SK-N-SH (cell line): ENCODE results near the gene ANKRD39. TPM values are rescaled to one million over a fixed set of nuclear protein-coding genes. Genes with fewer than 3 reads are reported as not detected.

Experiments
- CTCF ChIA-PET: fragments of 300-600, 350-600 bp; formaldehyde crosslinking; extraction: SDS; loops from one replicate; lab custom pipeline; 2021; lab: Yijun Ruan, JAX
- POLR2A ChIA-PET: fragments of 350-600 bp; sonication (Branson Sonifier 250); formaldehyde crosslinking; extraction: SDS; loops from one replicate; lab custom pipeline; 2020; ENCODE audit warnings: antibody characterized with exemption, inconsistent platforms; lab: Yijun Ruan, JAX
- DNase-seq: peaks from one replicate; pipeline ENCODE4 v3.0.0; 2012
- H2AFZ ChIP-seq: fragments of 200-600 bp; sonication (generic); 2 replicates; pipeline ENCODE4 v1.8.1; 2016; ENCODE audit warnings: antibody characterized with exemption, mild to moderate bottlenecking, low read depth
- H3F3A ChIP-seq: fragments of 200-600 bp; sonication (generic); replicated peaks from 2 replicates; pipeline ENCODE3; 2016; ENCODE audit warnings: antibody characterized with exemption, mild to moderate bottlenecking; ENCODE audit not compliant: insufficient read depth
- H3K27ac ChIP-seq, 2 experiments: fragments of 200-500 bp in 1 of 2; fragments of 200-600 bp in 1 of 2; sonication (Bioruptor generic) in 1 of 2; sonication (generic), shearing (Covaris generic) in 1 of 2; 2 replicates each; pipeline versions ENCODE4 v1.5.1 to v1.6.1; 2014 to 2016; ENCODE audit warnings: low read depth in 2 of 2, inconsistent platforms in 1 of 2, low read length in 1 of 2, mild to moderate bottlenecking in 1 of 2, mixed read lengths in 1 of 2
- H3K27me3 ChIP-seq: fragments of 200-600 bp; sonication (generic), shearing (Covaris generic); 2 replicates; pipeline ENCODE4 v1.6.1; 2016; ENCODE audit warnings: mixed run types; ENCODE audit not compliant: insufficient read depth
- H3K36me3 ChIP-seq, 2 experiments: fragments of 200-500 bp in 1 of 2; fragments of 200-600 bp in 1 of 2; sonication (Bioruptor generic) in 1 of 2; sonication (generic) in 1 of 2; replicated peaks in 1 of 2; 2 replicates each; pipeline versions ENCODE3 to v1.5.1; 2014 to 2016; ENCODE audit warnings: low read length in 1 of 2, mild to moderate bottlenecking in 1 of 2; ENCODE audit not compliant: insufficient read depth in 2 of 2, control insufficient read depth in 1 of 2
- H3K4me1 ChIP-seq, 2 experiments: fragments of 200-500 bp in 1 of 2; fragments of 200-600 bp in 1 of 2; sonication (Bioruptor generic) in 1 of 2; sonication (generic), shearing (Covaris generic) in 1 of 2; 2 replicates each; pipeline versions ENCODE4 v1.5.1 to v1.6.1; 2014 to 2016; ENCODE audit warnings: low read depth in 1 of 2, low read length in 1 of 2, mixed run types in 1 of 2; ENCODE audit not compliant: insufficient read depth in 2 of 2, control insufficient read depth in 1 of 2
- H3K4me2 ChIP-seq: fragments of 200-600 bp; sonication (generic), shearing (Covaris generic); 2 replicates; pipeline ENCODE4 v1.6.1; 2017; ENCODE audit warnings: mixed run types
- H3K4me3 ChIP-seq, 2 experiments: fragments of 200-500 bp in 1 of 2; fragments of 200-600 bp in 1 of 2; sonication (Bioruptor generic) in 1 of 2; sonication (generic), shearing (Covaris generic) in 1 of 2; 2 replicates each; pipeline versions ENCODE4 v1.5.1 to v1.8.1; 2014 to 2016; ENCODE audit warnings: low read depth in 2 of 2, inconsistent platforms in 1 of 2, low read length in 1 of 2, mild to moderate bottlenecking in 1 of 2, mixed read lengths in 1 of 2, moderate library complexity in 1 of 2
- H3K79me2 ChIP-seq: fragments of 200-600 bp; sonication (generic); 2 replicates; pipeline ENCODE4 v1.8.1; 2017; ENCODE audit warnings: mild to moderate bottlenecking; ENCODE audit not compliant: insufficient read depth
- H3K9ac ChIP-seq: fragments of 200-600 bp; sonication (generic); 2 replicates; pipeline ENCODE4 v1.6.1; 2017; ENCODE audit warnings: mixed run types
- H3K9me2 ChIP-seq: fragments of 200-600 bp; sonication (generic); 2 replicates; pipeline ENCODE4 v1.6.1; 2017; ENCODE audit warnings: mixed run types
- H3K9me3 ChIP-seq: fragments of 200-600 bp; sonication (generic); 2 replicates; pipeline ENCODE4 v1.6.1; 2017; ENCODE audit warnings: mixed run types, mild to moderate bottlenecking, moderate library complexity
- H4K20me1 ChIP-seq: fragments of 200-600 bp; sonication (generic); 2 replicates; pipeline ENCODE4 v1.6.1; 2017; ENCODE audit warnings: mild to moderate bottlenecking, mixed run types; ENCODE audit not compliant: insufficient read depth
- CHD2 ChIP-seq: fragments of 150-350 bp; IDR thresholded peaks from 2 replicates; pipeline ENCODE4 v1.6.1; 2018; ENCODE audit warnings: low read length; ENCODE audit not compliant: partially characterized antibody
- FOSL2 ChIP-seq: IDR thresholded peaks from 2 replicates; pipeline ENCODE4 v1.4.0; 2012; ENCODE audit warnings: low read depth, mild to moderate bottlenecking, moderate library complexity, borderline replicate concordance
- FOXM1 ChIP-seq: IDR thresholded peaks from 2 replicates; pipeline ENCODE4 v1.4.0; 2012; ENCODE audit warnings: low read depth, mild to moderate bottlenecking
- GABPA ChIP-seq: IDR thresholded peaks from 2 replicates; pipeline ENCODE4 v1.4.0; 2012; ENCODE audit warnings: low read depth, mild to moderate bottlenecking
- GATA2 ChIP-seq: sonication (generic); formaldehyde crosslinking; IDR thresholded peaks from 2 replicates; pipeline ENCODE4 v1.5.0; 2020; ENCODE audit warnings: mild to moderate bottlenecking, missing genetic modification reagents
- JUND ChIP-seq: IDR thresholded peaks from 2 replicates; pipeline ENCODE4 v1.4.0; 2012
- NFIC ChIP-seq: IDR thresholded peaks from 2 replicates; pipeline ENCODE4 v1.4.0; 2012; ENCODE audit warnings: borderline replicate concordance
- RCOR1 ChIP-seq: fragments of 150-350 bp; IDR thresholded peaks from 2 replicates; pipeline ENCODE4 v1.6.1; 2017; ENCODE audit warnings: antibody characterized with exemption, low read length
- RFX5 ChIP-seq: IDR thresholded peaks from 2 replicates; pipeline ENCODE4 v1.6.1; 2012; ENCODE audit warnings: mild to moderate bottlenecking, improper control_type of control experiment, low read length
- RXRA ChIP-seq: IDR thresholded peaks from 2 replicates; pipeline ENCODE4 v1.4.0; 2012; ENCODE audit warnings: low read depth, mild to moderate bottlenecking, borderline replicate concordance
- SIN3A ChIP-seq: IDR thresholded peaks from 2 replicates; pipeline ENCODE4 v1.6.1; 2012; ENCODE audit warnings: low read depth, mild to moderate bottlenecking, low read length, moderate library complexity, borderline replicate concordance
- TCF12 ChIP-seq: IDR thresholded peaks from 2 replicates; pipeline ENCODE4 v1.4.0; 2012
- WGBS: methylation state at CpG from one replicate; pipeline ENCODE4 v1.1.6; 2017; ENCODE audit warnings: low lambda C conversion rate; 5-methylcytosine and 5-hydroxymethylcytosine counted together
- polyA plus RNA-seq, 3 experiments: library from polyadenylated mRNA; depleted of rRNA; stranded (reverse); fragments of >200 nt; gene quantifications; 2 replicates each; pipeline ENCODE4 v1.2.3, GENCODE V29; 2012
- TF ChIP-seq, protein P1 (sequence below): IDR thresholded peaks from 2 replicates; pipeline ENCODE4; 2012
- TF ChIP-seq, protein P2 (sequence below): fragments of 150-350 bp; IDR thresholded peaks from 2 replicates; pipeline ENCODE4 v1.6.1; 2016; ENCODE audit warnings: mild to moderate bottlenecking, low read depth, low read length
- TF ChIP-seq, protein P3 (sequence below): fragments of 200-600 bp; sonication (generic); IDR thresholded peaks from 2 replicates; pipeline ENCODE4 v1.6.1; 2017; ENCODE audit warnings: antibody characterized with exemption, mild to moderate bottlenecking, moderate library complexity
- TF ChIP-seq, protein P4 (sequence below): IDR thresholded peaks from 2 replicates; pipeline ENCODE4 v1.4.0; 2012; ENCODE audit warnings: low read depth, borderline replicate concordance
- TF ChIP-seq, protein P5 (sequence below): IDR thresholded peaks from 2 replicates; pipeline ENCODE4 v1.4.0; 2012; ENCODE audit warnings: low read depth

ANKRD39 gene
- polyA plus RNA-seq, 1 of the 3 experiments (the other 2 are of a cell fraction) = 11.8 TPM

DNA sequence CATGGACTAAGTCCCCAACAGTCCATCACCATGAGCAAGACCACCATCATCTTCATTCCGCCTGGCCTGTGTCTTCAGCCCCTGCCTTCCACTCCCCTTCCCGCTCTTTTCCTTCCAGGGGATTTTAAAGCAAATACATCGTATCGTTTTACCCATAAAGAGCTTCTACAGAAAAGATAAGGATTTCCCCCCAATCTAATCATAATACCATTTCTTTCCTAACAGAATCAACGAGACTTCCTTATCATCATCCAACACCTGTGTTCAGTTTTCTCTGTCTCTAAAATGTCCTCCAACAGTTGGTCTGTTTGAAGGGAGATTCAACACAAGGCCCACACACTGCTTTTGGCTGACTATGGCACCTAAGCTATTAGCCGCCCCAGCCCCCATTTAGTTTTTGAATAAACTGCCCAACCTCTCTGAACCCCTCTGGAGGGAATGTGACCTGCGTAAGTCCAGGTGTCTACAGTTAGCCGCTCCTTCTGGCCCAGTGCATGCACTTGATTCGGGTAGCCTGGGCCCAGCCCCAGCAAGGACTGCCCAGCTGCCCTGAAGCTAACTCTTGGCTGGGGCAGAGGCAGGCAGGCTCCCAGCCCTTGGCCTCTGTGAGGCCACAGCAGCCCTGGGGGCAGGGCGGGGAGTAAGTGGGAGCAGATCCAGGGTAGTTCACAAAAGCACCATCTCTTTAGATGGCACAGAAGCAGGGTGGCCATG lies 37.4 kb upstream of the ANKRD39 start:
- H3K36me3 ChIP-seq = no peaks in the 10 kb centered on the region
- H3F3A ChIP-seq = no peaks in the 10 kb centered on the region
- no peak overlapping the region for H3K4me2 ChIP-seq
- no peak overlapping the region for H3K4me3 ChIP-seq
- H3K27ac ChIP-seq = no peak overlapping the region
- no peaks in the 10 kb centered on the region for H3K9me2 ChIP-seq
- no peak overlapping the region for H2AFZ ChIP-seq
- H3K27me3 ChIP-seq = no peaks in the 10 kb centered on the region
- TF ChIP-seq FOSL2 = no peak
- TF ChIP-seq, protein P1, sequence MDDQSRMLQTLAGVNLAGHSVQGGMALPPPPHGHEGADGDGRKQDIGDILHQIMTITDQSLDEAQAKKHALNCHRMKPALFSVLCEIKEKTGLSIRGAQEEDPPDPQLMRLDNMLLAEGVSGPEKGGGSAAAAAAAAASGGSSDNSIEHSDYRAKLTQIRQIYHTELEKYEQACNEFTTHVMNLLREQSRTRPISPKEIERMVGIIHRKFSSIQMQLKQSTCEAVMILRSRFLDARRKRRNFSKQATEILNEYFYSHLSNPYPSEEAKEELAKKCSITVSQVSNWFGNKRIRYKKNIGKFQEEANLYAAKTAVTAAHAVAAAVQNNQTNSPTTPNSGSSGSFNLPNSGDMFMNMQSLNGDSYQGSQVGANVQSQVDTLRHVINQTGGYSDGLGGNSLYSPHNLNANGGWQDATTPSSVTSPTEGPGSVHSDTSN = no peak
- no peak for TF ChIP-seq TCF12
- TF ChIP-seq, protein P2, sequence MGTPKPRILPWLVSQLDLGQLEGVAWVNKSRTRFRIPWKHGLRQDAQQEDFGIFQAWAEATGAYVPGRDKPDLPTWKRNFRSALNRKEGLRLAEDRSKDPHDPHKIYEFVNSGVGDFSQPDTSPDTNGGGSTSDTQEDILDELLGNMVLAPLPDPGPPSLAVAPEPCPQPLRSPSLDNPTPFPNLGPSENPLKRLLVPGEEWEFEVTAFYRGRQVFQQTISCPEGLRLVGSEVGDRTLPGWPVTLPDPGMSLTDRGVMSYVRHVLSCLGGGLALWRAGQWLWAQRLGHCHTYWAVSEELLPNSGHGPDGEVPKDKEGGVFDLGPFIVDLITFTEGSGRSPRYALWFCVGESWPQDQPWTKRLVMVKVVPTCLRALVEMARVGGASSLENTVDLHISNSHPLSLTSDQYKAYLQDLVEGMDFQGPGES = no peak
- TF ChIP-seq FOXM1 = no peak
- no peak for TF ChIP-seq SIN3A
- no peak for TF ChIP-seq CHD2
- TF ChIP-seq, protein P3, sequence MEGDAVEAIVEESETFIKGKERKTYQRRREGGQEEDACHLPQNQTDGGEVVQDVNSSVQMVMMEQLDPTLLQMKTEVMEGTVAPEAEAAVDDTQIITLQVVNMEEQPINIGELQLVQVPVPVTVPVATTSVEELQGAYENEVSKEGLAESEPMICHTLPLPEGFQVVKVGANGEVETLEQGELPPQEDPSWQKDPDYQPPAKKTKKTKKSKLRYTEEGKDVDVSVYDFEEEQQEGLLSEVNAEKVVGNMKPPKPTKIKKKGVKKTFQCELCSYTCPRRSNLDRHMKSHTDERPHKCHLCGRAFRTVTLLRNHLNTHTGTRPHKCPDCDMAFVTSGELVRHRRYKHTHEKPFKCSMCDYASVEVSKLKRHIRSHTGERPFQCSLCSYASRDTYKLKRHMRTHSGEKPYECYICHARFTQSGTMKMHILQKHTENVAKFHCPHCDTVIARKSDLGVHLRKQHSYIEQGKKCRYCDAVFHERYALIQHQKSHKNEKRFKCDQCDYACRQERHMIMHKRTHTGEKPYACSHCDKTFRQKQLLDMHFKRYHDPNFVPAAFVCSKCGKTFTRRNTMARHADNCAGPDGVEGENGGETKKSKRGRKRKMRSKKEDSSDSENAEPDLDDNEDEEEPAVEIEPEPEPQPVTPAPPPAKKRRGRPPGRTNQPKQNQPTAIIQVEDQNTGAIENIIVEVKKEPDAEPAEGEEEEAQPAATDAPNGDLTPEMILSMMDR = no peak
- TF ChIP-seq GABPA = no peak
- TF ChIP-seq GATA2 (CRISPR knock-in tag) = no peak
- no peak for TF ChIP-seq RCOR1
- TF ChIP-seq, all 33 proteins: peak for 0
- ChIA-PET POLR2A (interaction anchor here (0.6 kb wide), 1 partner anchor 24 kb away, joined by 3 read pairs; no protein-coding TSS in a partner anchor), CTCF (interaction anchor here (1.4 to 2.5 kb wide), 3 partner anchors 37 to 218 kb away, joined by 3 to 8 read pairs (median 3); partner anchors contain the start of genes ANKRD36 and ANKRD39)
- Histone ChIP-seq H3K4me1 (peaks cover 0 to 51% of the 10 kb centered on the region in 2 experiments; a peak in 1 of 4 replicates), H3K9ac (no peak overlapping the region), H3K79me2 (no peaks in the 10 kb centered on the region), H3K9me3 (no peaks in the 10 kb centered on the region), H4K20me1 (no peaks in the 10 kb centered on the region)
- no peak for DNase-seq
- WGBS = 82% methylated on average over 6 of the region's 10 CpGs

DNA sequence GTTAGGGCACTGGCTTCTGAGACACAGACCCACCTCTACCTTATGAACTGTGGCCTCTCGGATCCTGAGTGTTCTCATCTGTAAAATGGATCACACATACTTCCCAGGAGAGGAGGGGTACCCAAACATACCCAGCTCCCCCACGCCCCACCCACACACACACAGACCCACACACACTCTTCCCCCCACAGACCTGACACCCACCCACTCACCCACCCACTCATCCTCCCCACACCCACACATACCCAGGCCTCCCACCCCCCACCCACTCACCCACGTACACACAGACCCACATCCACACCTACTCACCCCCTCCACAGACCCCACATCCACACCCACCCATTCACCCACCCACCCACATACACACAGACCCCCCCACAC lies 36.3 kb upstream of the ANKRD39 start:
- DNase-seq = no peak
- CTCF ChIA-PET = interaction anchor here (1.3 to 2.5 kb wide), 3 partner anchors 36 to 218 kb away, joined by 3 to 8 read pairs (median 8); partner anchors contain the start of gene ANKRD39

More for the DNA sequence above, 36.3 kb upstream of the ANKRD39 start:
- H3K9me2 ChIP-seq = no peaks in the 10 kb centered on the region
- peaks cover 0 to 51% of the 10 kb centered on the region in 2 experiments; a peak in 1 of 4 replicates for H3K4me1 ChIP-seq
- H3K4me3 ChIP-seq = no peak overlapping the region
- no peak overlapping the region; a peak in 1 of 4 replicates for H3K27ac ChIP-seq
- H3K27me3 ChIP-seq = no peaks in the 10 kb centered on the region
- no peaks in the 10 kb centered on the region for H3K36me3 ChIP-seq
- no peak overlapping the region for H3K4me2 ChIP-seq
- no peaks in the 10 kb centered on the region for H3F3A ChIP-seq
- no peaks in the 10 kb centered on the region for H3K79me2 ChIP-seq
- POLR2A ChIA-PET = no interaction called here
- no peak overlapping the region for H2AFZ ChIP-seq
- H3K9me3 ChIP-seq = no peaks in the 10 kb centered on the region
- 65% methylated on average over 3 of the region's 3 CpGs for WGBS
- no peak for TF ChIP-seq RFX5
- no peak for TF ChIP-seq SIN3A
- TF ChIP-seq RXRA = no peak
- no peak for TF ChIP-seq NFIC
- TF ChIP-seq, protein P4, sequence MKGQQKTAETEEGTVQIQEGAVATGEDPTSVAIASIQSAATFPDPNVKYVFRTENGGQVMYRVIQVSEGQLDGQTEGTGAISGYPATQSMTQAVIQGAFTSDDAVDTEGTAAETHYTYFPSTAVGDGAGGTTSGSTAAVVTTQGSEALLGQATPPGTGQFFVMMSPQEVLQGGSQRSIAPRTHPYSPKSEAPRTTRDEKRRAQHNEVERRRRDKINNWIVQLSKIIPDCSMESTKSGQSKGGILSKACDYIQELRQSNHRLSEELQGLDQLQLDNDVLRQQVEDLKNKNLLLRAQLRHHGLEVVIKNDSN = no peak
- TF ChIP-seq JUND = no peak
- TF ChIP-seq, protein P5, sequence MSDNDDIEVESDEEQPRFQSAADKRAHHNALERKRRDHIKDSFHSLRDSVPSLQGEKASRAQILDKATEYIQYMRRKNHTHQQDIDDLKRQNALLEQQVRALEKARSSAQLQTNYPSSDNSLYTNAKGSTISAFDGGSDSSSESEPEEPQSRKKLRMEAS = no peak
- no peak for TF ChIP-seq CHD2
- H3K9ac ChIP-seq = no peak overlapping the region
- no peaks in the 10 kb centered on the region for H4K20me1 ChIP-seq
